Breast epithelium (tissue), 3 donors: Measurements from ENCODE around the gene TMEM143.

Source experiments
- POLR2A ChIP-seq: fragments of 450-650 bp; IDR thresholded peaks from one replicate; pipeline ENCODE4 v1.6.1; 2016; ENCODE audit warnings: antibody characterized with exemption, mild to moderate bottlenecking, moderate library complexity
- POLR2AphosphoS5 ChIP-seq, 3 donors: sonication (generic); formaldehyde crosslinking; IDR thresholded peaks; one replicate each; pipeline ENCODE4 v1.6.1; 2017; ENCODE audit warnings: antibody characterized with exemption in 3 of 3
- TF ChIP-seq, protein P1 (sequence below), 3 donors: fragments of 450-650 bp; IDR thresholded peaks; one replicate each; pipeline ENCODE4 v1.5.1; 2016 to 2017; ENCODE audit warnings: antibody characterized with exemption in 3 of 3, mild to moderate bottlenecking in 3 of 3, moderate library complexity in 3 of 3

DNA sequence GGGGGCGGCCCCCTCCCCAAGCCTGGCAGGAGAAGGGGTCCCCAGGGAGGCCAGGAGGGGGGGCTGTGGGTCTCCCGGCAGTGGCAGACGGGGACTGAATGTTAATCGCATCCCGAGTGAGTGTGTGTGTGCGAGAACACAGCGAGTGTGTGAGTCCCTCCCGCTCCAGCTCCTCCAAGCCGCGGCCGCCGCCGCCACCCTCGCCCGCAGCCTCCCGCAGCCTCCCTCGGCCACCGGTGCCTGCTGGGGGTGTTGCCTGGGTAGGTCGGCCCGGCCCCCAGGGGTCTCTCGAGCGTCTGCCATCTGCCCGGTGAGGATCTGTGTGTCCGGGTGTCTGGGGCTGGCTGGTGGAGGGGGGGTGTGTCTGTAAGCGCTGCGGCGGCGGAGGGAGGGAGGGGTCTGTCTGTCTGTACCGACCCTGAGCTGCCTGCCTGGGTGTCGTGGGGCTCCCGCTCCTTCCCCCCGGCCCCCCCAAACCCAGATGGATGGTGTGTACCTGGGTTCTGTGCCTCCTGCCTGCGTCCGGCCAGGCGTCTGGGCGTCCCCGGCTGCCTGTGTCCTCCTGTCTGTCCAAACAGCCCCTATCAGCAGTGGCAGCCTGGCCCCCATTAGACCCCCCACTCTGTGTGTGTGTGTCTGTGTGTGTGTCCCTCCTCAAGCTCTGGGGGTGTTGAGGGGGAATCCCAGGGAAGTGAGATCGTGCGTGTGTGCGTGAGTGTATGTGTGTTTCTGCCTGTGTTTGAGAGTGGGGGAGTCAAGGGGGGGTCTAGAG, 30.0 kb upstream of the TMEM143 start, which contains the start of gene GRIN2D:
- TF ChIP-seq, protein P1, sequence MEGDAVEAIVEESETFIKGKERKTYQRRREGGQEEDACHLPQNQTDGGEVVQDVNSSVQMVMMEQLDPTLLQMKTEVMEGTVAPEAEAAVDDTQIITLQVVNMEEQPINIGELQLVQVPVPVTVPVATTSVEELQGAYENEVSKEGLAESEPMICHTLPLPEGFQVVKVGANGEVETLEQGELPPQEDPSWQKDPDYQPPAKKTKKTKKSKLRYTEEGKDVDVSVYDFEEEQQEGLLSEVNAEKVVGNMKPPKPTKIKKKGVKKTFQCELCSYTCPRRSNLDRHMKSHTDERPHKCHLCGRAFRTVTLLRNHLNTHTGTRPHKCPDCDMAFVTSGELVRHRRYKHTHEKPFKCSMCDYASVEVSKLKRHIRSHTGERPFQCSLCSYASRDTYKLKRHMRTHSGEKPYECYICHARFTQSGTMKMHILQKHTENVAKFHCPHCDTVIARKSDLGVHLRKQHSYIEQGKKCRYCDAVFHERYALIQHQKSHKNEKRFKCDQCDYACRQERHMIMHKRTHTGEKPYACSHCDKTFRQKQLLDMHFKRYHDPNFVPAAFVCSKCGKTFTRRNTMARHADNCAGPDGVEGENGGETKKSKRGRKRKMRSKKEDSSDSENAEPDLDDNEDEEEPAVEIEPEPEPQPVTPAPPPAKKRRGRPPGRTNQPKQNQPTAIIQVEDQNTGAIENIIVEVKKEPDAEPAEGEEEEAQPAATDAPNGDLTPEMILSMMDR (IDR thresholded peaks at IDR 0.05): no peak
- no peak for TF ChIP-seq POLR2A
- TF ChIP-seq POLR2AphosphoS5 (IDR thresholded peaks at IDR 0.05): no peak
